ENCODE data around the gene HPS3.

HPS3 gene

DNA sequence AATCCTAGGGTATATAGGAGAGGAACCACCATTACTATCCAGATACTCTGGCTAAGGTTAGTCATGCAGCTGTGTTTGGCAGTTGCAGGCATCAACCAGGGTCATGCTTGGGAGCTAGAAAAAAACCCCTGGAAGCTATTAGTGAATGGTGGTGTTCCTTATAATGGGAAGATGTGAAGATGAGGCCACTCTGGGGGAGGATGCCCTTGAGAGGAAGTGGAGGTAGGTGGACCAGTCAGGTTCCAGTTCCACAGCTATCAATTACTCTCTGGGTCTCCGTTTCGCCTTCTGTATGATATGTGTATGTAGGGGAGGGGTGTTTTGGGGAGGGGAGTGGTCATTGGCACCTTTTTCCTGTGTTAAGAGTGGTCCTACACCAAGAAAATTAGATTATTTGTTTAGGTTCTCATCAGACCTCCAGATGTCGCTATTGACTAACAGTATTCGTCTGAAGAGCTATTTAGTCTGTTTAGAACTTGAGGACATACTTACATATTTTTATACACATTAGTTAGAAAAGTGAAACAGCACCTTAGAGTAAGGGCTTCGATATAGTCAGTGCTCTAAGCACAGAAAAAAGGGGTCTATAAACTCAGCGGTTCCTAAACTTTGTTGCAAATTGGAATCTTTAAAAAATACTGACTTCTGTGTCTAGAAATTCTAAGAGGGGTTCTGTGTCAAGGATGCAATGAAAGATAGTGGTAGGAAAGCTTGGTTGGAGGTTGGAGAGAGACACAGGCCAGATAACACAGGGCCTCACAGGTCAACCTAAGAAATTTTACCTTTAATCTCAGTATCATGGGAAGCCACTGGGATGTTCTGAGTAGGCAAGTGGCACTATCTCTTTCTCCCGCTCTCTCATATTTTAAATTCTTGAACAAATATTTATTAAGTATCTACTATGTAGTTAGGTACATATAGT, 9.1 kb upstream of the HPS3 start:
- in situ Hi-C loops (cut with MboI; ENCODE audit: low sequenced_read_pairs): loop anchor here (25.0 kb wide), 2 partner anchors 158 to 367 kb away; no protein-coding TSS in a partner anchor

DNA sequence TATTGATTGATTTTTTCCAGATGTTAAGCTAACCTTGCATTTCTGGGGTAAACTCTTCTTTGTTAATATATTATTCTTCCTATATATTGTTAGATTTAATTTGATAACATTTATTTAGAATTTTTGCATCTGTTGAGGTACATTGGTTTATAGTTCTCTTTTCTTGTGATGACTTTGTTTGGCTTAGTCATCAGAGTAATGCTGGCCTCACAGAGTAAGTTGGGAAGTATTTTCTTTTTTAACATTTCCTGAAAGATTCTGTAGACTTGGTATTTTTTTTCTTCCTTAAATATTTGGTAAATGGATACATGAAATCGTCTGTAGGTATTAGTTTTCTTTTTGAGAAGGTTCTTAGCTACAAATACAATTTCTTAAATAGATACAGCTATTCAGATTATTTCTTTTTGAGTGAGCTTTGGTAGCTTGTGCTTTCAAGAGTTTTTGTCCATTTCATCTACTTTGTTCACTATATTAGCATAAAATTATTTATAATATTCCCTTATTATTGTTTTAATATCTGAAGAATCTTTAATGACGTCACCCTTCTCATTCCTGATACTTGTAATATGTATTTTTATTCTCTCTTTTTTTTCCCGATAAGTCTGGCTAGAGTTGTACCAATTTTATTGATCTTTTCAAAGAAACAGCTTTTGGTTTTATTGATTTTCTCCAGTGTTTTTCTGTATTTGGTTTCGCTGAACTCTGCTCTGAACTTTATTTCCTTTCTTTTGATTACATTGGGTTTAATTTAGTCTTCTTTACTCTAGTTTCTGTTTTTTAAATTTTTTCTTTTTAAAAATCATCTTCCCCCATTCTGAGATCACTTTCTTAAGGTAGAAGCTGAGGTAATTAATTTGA, 6.5 kb upstream of the HPS3 start:
- in situ Hi-C loops (cut with MboI; ENCODE audit: low sequenced_read_pairs): loop anchor here (25.0 kb wide), 2 partner anchors 161 to 364 kb away; no protein-coding TSS in a partner anchor

DNA sequence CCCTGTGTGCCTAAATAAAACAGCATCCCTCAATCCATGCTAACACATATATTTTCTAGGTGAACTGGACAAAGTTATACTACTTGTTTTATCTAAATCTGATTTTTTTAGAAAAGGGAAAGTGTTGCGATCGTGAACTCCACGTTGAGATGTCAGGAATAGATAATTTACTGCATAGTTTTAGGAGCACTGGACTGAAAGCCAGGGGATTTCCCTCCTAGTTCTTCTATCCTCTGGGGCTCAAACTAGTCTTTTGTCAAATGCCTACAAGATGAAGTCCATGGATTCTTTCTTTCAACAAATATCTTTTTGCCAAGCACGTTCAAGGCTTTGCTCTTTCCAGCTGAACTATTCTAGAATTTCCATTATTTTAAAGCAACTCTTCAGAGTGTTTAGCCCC, 617 bp upstream of the HPS3 start:
- in situ Hi-C loops (cut with MboI; ENCODE audit: low sequenced_read_pairs): no loop called here

DNA sequence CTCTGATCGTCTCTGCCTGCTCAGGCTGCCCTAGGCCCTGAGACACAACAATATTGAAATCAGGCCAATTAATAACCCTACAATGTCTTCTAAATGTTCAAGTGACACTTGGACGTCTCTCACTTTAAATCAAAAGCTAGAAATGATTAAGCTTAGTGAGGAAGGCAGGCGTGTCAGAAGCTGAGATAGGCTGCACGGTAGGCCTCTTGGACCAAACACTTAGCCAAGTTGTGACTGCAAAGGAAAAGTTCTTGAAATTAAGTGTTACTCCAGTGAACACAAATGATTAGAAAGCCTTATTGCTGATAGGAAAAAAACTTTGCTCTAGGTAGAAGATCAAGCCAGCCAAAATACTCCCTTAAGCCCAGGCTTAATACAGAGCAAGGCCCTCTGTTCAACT, 2.2 kb downstream of the HPS3 start:
- in situ Hi-C loops (cut with MboI; ENCODE audit: low sequenced_read_pairs): no loop called here

DNA sequence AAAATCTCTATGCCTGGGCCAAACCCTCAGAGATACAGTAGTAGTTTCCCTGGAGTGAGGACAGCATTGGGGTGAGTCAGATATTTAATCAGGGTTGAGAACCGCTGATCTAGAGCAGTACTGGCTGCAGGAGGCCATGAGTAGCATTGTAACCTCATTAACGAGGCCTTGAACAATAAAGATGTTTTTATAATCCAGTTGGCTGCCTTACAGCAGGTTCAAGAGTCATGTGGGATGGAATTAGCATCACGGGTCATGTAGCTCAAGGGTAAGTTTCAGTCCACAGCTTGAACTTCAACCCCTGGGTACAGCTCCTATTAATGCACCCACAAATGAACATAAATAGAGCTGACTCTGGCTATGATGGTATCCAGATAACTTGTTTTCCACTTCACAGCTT, 5.1 kb downstream of the HPS3 start:
- in situ Hi-C loops (cut with MboI; ENCODE audit: low sequenced_read_pairs): no loop called here

DNA sequence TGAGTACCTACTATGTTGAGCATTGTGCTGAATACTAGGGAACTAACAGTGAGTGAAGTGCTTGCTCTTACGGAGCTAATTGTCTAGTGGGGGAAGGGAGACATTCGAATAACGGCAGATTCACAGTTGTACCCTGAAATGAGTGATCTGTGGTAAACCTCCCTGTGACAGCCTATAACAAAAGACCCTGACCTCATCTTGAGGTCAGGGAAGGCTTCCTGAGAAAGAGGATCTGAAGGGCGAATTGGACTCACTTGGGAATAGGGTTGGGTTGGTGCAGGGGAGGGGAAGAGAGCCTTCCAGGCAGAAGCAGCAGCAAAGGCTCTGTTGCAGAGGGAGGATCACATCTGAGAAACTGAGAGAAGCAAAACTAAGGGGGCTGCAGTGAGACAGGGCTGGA, 13.2 kb downstream of the HPS3 start:
- in situ Hi-C loops (cut with MboI; ENCODE audit: low sequenced_read_pairs): no loop called here

DNA sequence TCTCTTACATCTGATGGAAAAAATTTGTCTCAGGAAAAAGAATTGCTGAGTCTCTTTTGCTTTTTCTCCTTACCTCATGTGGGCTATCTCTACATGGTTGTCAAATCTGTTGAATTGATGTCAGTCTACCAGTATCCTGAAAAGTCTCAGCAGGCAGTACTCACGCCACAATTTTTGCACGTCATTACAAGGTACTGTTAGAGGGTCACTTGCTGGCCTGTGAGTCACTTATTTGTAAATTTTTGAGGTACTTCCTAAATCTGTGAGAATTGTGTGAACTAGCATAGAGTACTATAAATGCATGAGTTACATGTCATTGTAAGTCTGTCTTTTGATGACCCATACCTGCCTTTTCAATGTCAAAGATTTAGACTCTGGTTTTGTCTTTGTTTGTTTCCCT, 15.9 kb downstream of the HPS3 start:
- in situ Hi-C loops (cut with MboI; ENCODE audit: low sequenced_read_pairs): no loop called here

DNA sequence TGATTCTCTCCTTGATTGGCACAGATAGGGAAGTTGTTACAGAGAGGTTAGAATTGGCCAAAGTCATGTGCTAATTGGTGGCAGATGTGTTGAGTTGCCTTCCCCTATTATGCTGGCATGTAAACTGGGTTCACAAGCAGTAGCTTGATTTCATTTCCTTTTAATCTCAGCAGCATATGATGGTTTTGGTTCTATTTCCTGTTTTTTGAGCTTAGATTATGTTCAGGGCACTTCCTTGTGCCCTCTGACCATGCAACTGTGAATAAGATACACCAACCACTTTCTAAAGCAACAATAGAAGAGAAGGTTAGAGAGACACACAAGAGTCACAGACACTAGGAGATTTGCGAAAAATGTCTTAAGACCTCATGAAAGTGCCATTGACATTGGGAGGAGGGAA, 16.5 kb downstream of the HPS3 start:
- in situ Hi-C loops (cut with MboI; ENCODE audit: low sequenced_read_pairs): no loop called here

DNA sequence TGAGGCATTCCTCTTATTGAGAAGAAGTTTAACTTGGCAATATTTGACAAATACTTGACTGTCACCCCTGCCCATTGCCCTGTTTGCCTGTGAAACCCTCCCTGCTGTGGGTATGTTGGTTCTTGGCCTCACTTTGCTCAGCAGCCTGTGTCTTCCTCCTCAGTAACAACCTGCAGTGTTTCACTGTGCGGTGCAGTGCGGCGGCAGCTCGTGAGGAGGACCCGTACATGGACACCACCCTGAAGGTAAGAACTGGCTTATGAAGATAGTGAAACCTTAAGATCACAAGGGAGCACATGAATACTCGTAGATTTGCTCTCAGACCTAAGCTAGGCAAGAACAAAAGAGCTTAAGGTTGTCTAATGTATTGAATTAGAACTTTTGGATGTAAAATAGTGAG, 21.0 kb downstream of the HPS3 start:
- in situ Hi-C loops (cut with MboI; ENCODE audit: low sequenced_read_pairs): no loop called here

DNA sequence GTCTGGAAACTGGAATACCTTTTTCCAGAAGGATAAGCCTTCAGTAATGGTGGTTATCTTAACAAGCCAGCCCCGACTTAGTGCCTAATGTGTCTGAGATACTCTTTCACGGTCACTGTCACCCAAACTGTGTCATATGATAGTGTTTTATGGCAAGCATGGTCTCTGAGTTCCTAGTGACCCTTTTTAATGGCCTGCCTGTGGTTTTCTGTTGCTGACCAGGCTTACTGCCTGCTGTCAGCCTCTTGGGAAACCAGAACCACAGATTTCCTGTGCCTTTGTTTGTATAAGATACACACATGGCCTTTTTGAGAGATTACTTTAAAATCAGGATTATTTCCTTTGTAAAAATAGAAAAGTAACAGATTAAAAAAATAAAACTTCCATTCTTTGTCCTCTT, 22.4 kb downstream of the HPS3 start:
- in situ Hi-C loops (cut with MboI; ENCODE audit: low sequenced_read_pairs): no loop called here

DNA sequence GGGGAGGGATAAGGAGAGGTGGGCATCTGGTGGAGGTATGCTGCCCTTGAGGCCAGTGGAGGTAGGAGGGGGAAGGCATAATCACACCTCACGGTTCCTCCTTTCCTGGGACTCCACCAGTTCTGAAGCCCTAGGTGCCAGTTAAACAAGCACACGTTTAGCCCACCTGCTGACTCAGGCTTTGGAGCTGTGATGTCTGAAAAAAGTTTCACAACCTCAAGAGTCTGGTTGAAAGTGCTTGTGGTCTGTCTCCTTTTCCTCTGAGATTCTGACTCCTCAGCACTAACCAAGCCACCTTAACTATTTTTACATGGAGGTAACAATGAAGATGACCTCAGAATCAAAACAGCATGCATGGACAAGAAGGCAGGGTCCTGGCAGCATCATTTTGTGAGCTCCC, 23.0 kb downstream of the HPS3 start:
- in situ Hi-C loops (cut with MboI; ENCODE audit: low sequenced_read_pairs): no loop called here

DNA sequence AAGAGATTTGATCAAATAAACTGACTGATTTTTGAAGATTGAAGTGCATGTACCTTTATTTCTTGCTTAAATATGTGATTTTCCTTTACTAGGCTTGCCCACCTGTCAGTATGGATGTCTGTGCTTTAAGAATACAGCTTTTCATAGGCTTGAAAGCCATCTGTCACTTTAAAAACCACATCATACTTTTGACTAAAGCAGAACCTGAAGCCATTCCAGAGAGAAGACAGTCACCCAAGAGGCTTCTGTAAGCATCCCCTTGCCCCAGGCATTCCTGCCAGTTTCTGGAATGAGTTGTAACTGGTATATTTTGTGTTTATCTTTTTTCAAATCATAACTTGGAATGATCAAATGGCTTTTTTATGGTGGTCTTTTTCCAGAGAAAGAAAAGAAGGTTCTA, 24.0 kb downstream of the HPS3 start:
- in situ Hi-C loops (cut with MboI; ENCODE audit: low sequenced_read_pairs): no loop called here

DNA sequence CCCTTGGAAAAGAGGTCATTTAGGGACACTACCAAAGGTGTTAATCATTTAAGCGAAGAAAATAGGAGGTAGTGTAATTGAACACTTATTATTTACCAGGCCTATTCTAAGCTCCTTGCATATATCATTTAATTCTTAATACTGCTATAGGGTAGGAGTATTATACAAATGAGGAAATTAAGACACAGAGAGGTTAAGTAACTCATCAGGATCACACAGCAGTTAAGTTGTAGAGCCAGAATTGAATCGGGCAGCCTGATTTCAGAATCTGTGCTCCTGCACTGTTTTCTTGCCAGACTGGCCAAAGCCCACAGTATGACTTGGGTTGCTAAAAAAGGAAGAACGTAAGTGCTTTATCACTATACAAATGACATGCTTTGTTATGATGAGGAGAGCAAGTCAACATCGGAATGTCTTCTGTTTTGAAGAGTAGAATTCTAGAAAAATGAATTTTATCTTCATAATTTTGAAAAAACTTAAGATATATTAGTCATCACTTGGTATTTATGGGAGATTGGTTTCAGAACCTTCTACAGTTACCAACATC, 31.4 kb downstream of the HPS3 start:
- in situ Hi-C loops (cut with MboI; ENCODE audit: low sequenced_read_pairs): no loop called here

DNA sequence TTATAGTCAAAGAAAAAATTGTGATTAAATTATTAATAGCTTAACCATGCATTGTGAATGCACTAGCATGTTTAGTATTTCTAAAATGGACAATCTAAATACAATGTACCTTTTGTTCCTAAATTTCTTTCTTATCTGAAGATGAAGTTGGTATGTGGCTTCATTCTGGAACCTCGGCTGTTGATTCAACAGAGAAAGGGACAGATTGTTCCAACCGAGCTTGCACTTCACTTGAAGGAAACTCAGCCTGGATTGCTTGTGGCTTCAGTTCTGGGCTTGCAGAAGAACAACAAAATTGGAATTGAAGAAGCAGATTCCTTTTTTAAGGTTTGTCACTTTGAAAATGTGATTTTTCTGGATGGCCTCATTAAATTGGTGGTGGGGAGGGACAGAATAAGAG, 32.6 kb downstream of the HPS3 start:
- in situ Hi-C loops (cut with MboI; ENCODE audit: low sequenced_read_pairs): no loop called here

DNA sequence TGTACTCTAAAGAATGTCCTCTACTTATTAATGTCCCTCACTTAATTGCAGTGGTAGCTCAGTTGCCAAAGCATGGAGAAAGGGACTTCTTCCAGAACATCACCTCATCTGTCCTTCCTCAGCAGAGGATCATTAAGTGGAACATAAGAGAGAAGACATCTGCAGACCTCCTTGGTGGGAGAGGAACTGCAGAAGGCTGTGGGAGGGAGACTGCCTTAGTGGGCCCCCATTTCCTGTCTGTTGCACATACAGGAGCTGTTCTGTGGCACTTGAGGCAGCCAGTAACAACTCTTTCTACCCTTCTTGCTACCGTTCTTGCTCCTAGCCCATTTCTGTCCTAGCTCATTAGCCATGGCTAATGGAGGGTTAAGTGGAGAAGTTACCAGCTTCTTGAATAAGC, 33.6 kb downstream of the HPS3 start:
- in situ Hi-C loops (cut with MboI; ENCODE audit: low sequenced_read_pairs): no loop called here

DNA sequence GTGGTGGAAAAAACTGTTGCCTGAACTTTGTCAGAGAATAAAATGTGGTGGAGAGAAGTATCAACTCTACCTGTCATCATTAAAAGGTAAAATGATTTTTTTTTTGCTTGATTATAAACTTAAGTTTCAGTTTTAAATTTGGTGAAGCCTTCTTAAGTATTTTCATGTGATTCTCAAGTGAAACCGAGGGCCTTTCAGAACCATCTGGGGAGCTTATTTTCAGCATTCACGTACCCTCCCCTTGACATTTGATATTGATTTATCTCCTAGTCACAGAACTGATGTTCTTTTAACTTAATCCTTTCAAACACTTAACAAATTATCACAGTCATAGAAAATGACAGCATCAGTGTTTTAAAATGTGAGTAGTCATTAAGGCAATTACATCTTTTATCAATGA, 38.5 kb downstream of the HPS3 start:
- in situ Hi-C loops (cut with MboI; ENCODE audit: low sequenced_read_pairs): no loop called here

DNA sequence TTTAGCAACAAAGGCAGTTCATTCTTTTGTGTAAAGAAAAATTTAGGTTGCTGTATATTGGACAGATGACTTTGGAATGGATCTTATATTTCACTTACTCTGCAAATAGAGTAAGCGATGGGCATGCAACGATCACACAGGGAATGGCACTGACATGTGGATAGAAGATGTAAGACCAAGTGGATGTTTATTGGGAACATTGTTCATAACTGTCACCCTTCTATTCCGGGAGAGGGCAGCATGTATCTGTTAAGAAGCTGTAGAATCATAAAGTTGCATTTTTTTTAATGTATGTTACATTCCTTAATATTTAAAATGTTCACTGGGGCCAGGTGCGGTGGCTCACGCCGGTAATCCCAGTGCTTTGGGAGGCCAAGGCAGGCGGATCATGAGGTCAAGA, 41.2 kb downstream of the HPS3 start:
- in situ Hi-C loops (cut with MboI; ENCODE audit: low sequenced_read_pairs): no loop called here

DNA sequence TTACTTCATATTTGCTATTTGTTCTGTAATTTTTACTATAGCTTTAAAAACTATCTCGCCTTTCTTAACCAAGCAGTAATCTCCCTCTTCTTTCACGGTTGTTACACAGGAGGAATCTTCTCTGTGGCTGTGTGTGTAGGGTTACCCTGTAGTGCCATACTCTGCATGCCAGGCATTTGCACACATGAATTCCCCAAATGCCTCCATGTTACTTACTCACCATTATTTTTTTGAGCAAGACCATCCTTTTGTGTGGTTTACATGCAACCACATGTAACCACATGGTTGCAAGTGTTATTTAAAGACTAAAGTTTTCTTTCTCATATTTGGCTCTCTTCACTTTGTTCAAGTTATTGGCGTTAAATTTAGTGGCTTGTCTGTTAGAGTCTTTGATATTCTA, 45.5 kb downstream of the HPS3 start:
- in situ Hi-C loops (cut with MboI; ENCODE audit: low sequenced_read_pairs): no loop called here

DNA sequence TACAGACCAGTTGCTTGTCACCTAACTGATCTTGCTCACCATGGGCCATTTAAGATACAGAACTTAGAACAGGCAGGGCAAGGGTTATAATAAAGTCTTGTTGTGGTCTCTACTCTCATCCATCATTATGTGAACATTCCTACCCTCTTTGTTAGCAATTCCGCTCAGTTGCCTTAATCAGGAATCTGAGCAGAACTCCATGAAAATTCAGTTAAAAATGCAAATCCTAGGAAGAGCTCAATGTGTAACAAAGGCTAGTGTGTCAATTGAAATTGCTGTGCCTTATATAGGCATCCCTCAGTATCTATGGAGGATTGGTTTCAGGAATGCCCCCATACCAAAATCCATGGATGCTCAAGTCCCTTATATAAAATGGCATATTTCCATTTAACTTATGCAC, 47.7 kb downstream of the HPS3 start:
- in situ Hi-C loops (cut with MboI; ENCODE audit: low sequenced_read_pairs): no loop called here

DNA sequence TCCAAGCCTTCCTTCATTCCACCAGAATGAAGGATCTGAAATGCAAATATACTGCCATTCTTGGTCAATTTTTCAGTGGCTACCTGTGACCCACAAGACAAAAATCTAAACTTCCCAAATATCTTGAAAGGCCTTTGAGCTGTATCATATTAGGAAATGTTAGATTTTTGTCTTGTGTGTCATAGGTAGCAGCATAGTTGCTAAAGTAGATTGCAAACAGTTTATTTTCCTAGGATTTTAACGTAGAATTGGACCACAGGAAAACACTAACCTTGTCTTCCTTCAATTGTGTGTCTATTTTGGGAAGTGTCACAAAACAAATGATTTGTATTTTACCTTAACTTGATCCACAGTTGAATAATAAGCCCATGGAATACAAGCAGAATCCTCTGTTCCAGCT, 49.8 kb downstream of the HPS3 start:
- in situ Hi-C loops (cut with MboI; ENCODE audit: low sequenced_read_pairs): no loop called here

DNA sequence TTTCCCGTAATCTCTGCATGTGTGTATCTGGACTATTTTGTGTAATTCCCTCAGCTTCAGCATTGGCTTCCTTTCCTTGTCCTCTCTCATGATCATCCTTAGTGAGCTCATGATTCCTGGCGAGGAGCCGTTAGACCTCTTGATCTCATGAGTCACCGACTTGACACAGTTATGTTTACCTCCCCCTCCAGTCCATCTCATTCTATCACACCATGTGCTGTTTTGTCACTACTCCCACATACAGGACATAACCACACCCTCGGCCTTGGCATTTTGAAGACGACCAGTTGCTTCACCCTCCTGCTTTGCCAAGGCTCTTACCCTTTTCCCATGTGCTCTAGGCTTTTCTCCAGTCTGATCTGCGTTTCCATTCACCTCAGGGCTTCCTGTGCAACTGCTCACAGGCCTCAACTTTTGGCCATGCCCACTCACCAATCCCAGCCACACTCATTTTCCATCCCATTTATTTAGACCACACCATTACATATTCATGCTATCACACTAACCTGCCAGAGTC, 50.7 kb downstream of the HPS3 start:
- in situ Hi-C loops (cut with MboI; ENCODE audit: low sequenced_read_pairs): no loop called here

All from HL-60/S4 (cell line).